ENCODE data around the gene FBN2. TPM values are rescaled to one million over a fixed set of nuclear protein-coding genes. Genes with fewer than 3 reads are reported as not detected.
A peak's percentile ranks its signal among the peaks of the same experiment; 100 is the strongest.

Gene FBN2
- total and polyA plus RNA-seq, 9 of the 15 experiments (the other 6 are each of a cell fraction or from before 2014, with no cell fraction given), result 0.01 to 0.09 TPM; not detected in 7

DNA sequence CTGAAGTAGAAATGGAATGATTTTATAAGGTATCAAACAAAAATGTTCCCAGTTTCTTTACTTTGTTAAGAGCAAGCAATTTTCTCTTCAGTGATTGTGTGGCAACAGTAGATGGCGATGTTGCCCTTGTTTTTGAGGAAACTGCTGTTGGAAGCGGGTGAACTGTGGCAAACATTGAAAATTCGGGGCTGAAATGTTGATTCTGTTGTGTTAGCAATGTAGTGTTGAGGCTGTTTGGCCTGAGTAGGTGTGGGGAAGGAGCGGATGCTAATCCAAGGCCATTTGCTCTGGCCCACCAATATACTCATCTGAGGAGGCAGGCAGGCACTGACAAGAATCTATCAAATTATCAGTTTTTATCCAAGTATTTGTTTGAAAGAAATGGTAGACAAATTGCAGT is 324.7 kb downstream of the FBN2 start (continued):
- TF ChIP-seq PML (IDR thresholded peaks at IDR 0.05; ENCODE audit: low read length) (no peak), ZNF696 (CRISPR knock-in tag; conservative IDR thresholded peaks at IDR 0.05) (no peak), RAD21 (CRISPR knock-in tag; conservative IDR thresholded peaks at IDR 0.05 in 1 of 2, IDR thresholded peaks at IDR 0.05 in 1 of 2) (peak; percentile 81 to 85), FOSL1 (tag; conservative IDR thresholded peaks at IDR 0.05) (no peak), ZNF707 (CRISPR knock-in tag; conservative IDR thresholded peaks at IDR 0.05) (no peak), SMAD4 (CRISPR knock-in tag; conservative IDR thresholded peaks at IDR 0.05) (no peak), ARNT (IDR thresholded peaks at IDR 0.05) (no peak), REST (IDR thresholded peaks at IDR 0.05; ENCODE audit: borderline replicate concordance) (peak; percentile 69; the same call in 1 of the 2 replicates), REST (CRISPR knock-in tag; IDR thresholded peaks at IDR 0.05; ENCODE audit: low read depth) (no peak), COPS2 (conservative IDR thresholded peaks at IDR 0.05) (no peak), KHSRP (IDR thresholded peaks at IDR 0.05) (no peak), STAG1 (CRISPR knock-in tag; IDR thresholded peaks at IDR 0.05; ENCODE audit: borderline replicate concordance) (peak; percentile 50; the same call in 1 of the 2 replicates)
- TF ChIP-seq, protein P1, sequence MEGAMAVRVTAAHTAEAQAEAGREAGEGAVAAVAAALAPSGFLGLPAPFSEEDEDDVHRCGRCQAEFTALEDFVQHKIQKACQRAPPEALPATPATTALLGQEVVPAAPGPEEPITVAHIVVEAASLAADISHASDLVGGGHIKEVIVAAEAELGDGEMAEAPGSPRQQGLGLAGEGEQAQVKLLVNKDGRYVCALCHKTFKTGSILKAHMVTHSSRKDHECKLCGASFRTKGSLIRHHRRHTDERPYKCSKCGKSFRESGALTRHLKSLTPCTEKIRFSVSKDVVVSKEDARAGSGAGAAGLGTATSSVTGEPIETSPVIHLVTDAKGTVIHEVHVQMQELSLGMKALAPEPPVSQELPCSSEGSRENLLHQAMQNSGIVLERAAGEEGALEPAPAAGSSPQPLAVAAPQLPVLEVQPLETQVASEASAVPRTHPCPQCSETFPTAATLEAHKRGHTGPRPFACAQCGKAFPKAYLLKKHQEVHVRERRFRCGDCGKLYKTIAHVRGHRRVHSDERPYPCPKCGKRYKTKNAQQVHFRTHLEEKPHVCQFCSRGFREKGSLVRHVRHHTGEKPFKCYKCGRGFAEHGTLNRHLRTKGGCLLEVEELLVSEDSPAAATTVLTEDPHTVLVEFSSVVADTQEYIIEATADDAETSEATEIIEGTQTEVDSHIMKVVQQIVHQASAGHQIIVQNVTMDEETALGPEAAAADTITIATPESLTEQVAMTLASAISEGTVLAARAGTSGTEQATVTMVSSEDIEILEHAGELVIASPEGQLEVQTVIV (CRISPR knock-in tag; IDR thresholded peaks at IDR 0.05; ENCODE audit: borderline replicate concordance), result no peak
